NCI-H187 treated with DMSO at 0.1 percent for 48 hours (cell line): ENCODE measurements around the gene FUBP3.

Experiments used
- DNase-seq: peaks from one replicate; lab custom pipeline; 2025; lab: John Stamatoyannopoulos, UW

Gene FUBP3, protein sequence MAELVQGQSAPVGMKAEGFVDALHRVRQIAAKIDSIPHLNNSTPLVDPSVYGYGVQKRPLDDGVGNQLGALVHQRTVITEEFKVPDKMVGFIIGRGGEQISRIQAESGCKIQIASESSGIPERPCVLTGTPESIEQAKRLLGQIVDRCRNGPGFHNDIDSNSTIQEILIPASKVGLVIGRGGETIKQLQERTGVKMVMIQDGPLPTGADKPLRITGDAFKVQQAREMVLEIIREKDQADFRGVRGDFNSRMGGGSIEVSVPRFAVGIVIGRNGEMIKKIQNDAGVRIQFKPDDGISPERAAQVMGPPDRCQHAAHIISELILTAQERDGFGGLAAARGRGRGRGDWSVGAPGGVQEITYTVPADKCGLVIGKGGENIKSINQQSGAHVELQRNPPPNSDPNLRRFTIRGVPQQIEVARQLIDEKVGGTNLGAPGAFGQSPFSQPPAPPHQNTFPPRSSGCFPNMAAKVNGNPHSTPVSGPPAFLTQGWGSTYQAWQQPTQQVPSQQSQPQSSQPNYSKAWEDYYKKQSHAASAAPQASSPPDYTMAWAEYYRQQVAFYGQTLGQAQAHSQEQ

DNA sequence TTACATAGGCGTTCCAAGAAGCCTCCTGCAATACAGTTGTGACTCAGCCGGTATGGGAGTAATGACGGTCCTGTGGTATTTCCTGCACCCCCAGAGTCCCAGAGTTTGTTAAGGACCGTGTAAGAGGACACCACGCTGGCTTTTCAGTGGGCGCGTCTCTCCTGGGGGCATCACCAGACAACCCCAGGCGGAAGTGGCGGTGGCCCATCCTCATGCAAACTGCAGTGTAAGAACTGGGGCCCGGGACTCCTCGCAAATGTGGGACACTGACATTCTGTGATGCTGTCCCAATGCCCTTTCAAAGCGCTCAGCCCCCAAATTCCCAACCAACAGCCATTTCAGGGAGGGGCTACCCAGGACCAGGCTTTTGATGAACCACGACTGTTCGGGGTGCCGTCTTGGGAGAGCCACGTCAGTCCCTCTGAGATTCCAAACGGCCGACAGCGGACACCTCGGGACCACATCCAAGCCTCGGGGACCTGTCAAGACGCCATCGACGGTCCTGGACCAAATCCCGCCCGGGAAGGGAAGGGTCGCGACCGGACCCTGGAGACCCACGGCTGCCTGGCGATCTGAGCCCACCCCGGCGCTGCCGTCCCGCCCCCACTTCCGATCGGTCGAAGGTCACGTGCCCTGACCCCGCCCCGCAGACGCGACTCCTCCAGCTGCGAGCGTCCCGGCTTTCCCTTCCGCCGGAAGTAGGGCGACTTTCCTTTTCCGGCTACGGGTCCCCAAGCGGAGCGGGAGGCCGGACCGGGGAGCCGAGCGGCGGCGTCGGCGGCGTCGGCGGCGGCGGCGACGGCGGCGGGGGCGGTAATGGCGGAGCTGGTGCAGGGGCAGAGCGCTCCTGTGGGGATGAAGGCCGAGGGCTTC, at the start of gene FUBP3:
FUBP3 (plus strand) TSS at position 713 of the 873 bp plus-strand sequence; CDS start at position 817, 104 bp downstream.
- peak; percentile 5 for DNase-seq

DNA sequence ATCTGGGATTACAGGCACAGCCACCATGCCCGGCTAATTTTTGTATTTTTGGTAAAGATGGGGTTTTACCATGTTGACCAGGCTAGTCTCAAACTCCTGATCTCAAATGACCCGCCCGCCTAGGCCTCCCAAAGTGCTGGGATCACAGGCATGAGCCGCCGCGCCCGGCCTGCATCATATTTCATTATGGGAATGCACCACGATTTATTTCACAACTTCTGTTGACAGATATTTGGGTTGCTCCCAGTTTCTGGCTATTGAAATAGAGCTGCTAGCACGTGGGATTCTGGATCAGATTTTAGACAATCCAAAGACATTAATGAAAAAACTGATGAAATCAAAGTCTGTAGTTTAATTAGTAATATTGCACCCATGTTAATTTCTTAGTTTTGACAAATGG, 48.4 kb upstream of the FUBP3 start:
- DNase-seq, result no peak

DNA sequence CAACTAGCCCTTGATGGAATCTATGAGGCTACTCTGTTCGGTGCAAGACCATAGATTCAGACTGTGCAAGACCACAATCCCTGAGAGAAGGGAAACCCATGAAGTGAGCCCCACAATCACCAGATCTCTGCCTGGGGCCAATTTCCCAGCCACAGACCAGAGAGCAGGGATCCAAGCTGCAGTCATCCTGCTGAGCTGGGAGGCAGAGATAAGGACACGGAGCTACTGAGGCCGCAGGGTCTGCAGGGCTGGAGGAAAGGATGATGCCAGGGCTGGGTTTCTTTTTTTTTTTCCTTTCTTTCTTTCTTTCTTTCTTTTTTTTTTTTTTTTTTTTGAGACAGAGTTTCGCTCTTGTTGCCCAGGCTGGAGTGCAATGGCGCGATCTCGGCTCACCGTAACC, 47.7 kb upstream of the FUBP3 start:
- DNase-seq, result no peak

DNA sequence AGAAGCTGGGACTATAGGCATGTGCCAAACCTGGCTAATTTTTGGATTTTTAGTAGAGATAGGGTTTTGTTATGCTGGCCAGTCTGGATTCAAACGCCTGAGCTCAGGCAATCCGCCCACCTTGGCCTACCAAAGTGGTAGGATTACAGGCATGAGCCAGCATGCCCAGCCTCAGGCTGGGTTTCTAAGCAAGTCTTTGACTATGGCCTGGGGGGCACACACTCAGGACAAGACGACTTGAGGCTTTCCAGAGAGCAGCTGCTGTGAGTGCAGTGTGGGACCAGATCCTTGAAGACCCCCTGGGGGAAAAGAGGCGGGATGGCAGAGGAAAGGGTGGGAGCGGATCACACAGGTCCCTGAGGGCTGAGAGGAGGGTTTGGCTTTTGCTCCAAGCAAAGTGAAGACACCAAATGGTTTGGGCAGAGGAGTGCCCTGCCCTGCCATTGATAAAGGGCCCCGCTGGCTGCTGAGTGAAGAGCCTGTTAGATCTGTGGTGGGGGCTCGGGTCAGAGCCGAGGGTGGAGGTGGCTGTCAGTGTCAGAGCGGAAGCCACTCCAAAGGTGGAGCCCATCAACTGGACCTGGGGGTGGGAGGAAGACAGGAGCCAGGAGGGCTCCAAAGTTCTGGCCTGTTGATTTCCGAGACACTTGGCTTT, 46.8 kb upstream of the FUBP3 start:
- no peak for DNase-seq

DNA sequence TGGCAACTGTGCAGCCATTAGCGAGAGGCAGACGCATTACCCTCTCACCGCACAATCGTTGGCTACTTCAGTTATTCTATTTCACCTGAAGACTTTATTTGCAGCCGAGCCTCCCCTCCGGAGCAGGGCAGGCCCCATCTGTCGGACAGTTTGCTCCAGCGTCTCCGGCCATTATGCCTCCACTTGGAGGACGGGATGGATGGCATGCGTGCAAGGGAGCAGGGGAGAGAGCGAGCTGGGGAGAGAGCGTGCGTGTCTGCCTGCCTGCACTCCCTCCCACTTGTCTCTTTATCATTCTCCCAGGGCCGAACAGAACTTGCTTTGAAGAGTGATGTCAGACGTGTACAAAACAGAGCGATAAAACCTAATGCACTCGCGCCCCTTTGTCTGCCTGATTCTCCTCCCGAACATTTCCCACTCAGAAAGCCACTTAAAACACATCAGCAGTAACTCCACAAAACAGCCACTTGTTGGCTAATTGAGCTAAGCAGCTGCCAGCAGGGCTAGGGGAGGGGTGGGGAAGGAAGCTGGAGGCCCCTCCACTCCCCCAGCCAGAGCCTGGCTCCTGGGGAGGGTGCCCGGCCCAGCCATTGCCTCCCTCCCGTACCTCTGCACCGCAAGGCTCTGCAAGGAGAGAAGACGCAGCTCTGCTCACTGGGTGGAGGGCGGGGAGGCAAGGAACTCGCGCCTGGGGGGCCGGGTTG, 43.4 kb upstream of the FUBP3 start:
- peak; percentile 97 for DNase-seq

DNA sequence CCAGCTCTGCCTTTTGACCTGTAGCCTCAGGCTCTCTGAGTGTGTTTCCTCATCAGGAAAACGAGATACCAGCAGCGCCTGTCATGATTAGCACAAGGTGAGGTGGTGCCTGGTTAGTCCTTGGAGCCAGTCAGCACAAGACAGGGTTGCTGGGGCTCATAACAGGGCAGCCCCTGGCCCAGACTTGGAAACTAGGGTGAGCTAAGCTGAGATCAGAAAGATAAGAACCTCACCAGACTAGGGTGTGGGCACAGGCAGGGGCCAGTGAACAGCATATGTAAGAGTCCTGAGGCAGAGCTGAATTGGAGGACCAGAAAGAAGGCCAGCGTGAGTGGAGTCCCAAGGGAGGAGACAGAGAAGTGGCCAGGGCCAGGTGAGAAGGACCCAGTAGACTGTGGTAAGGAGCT, 42.7 kb upstream of the FUBP3 start:
- DNase-seq, result no peak

DNA sequence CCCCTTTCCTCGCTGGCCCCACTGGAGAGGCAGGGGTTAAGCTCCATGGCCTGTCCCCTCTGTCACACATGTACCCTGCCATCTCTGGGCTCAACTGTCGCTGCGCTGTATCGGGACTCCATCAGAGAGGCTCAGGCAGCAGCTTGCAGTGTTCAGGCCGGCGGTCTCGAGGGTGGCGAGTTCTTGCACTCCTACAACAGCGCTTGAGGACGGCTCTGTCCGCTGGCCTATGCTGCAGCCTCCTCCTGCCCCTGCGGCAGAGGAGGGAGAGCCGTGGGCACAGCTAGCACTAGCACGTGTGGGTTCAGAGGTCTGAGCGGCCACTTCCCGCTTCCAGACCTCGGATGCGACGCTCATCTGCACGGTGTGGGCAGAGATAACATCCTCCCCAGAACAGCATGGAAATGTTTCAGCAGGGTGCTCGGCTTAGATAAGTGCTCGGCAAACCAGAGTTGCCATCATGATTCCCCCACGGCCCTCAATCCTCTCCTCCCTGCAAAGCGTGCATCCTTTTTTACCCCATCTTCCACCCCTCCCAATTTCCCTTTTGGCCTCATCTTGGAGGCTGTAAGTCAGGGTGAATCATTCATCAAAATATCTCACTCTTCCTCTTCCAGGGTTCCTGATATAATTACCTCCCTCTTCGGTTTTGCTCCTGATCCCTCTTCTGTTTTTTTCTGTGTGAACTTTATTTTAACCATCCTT, 41.9 kb upstream of the FUBP3 start:
- DNase-seq, result no peak

DNA sequence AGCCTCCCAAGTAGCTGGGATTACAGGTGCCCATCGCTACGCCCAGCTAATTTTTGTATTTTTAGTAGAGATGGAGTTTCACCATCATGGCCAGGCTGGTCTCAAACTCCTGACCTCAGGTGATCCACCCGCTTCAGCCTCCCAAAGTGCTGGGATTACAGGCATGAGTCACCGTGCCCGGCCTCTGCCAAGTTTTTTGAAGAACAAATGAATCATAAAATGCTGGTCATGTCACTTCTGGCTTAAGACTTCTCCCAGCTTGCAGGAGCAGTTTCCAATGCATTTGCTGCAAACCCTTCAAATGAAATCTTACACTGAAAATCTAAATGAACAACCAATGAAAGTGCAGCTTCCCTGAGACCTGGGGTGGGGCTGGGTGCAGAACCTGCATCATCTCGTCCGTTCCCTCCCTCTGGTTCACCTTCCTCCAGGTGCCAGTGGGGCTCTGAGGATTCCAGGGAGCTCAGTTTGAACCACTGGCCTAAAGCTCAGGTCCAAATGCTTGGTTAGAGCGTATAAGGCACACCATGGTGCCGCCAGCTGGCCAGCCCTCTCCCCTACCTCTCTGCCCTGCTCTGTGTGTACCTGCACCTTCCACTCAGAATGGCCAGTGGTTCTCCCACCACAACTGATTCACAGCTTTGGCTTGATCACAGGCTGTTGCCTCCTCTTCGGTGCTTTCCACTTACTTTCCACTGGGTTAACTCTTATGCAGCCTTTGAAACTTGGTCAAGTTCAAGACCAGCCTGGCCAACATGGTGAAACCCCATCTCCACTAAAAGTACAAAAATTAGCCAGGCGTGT, 39.8 kb upstream of the FUBP3 start:
- no peak for DNase-seq

DNA sequence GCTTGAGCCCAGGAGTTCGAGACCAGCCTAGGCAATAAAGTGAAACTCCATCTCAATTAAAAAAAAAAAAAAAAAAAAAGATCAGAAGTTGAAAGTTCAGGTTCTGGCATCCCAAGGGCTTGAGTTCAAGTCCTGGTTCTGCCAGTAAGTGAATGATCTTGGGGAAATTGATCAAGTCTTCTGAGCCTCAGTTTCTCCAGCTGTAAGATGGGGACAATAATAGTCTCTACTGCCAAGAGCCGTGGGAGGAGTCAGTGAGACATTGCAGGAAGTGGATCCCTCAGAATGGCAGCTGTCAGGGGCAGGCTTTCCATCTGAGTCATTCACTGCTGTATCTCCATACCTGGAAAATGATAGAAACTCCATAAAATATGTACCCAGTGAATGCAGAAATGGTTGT, 37.8 kb upstream of the FUBP3 start:
- no peak for DNase-seq

DNA sequence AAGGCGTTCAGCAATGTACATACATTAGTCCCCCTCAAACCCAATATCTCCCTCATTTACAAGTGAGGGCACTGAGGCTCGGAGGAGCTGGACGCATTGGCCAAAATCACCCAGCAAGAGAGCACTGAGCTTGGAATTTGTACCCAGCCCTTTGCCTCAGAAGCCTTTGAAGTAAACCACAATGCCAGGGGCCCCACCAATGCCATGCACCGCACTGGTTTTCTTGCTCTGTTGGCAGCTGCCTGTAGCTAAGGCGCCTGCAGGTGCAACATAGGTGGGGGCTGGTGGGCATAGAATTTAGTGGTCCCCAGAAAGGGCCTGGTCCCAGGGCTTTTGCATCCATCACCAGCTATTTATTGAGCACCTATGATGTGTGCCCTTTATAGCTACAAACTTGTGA, 37.3 kb upstream of the FUBP3 start:
- no peak for DNase-seq

DNA sequence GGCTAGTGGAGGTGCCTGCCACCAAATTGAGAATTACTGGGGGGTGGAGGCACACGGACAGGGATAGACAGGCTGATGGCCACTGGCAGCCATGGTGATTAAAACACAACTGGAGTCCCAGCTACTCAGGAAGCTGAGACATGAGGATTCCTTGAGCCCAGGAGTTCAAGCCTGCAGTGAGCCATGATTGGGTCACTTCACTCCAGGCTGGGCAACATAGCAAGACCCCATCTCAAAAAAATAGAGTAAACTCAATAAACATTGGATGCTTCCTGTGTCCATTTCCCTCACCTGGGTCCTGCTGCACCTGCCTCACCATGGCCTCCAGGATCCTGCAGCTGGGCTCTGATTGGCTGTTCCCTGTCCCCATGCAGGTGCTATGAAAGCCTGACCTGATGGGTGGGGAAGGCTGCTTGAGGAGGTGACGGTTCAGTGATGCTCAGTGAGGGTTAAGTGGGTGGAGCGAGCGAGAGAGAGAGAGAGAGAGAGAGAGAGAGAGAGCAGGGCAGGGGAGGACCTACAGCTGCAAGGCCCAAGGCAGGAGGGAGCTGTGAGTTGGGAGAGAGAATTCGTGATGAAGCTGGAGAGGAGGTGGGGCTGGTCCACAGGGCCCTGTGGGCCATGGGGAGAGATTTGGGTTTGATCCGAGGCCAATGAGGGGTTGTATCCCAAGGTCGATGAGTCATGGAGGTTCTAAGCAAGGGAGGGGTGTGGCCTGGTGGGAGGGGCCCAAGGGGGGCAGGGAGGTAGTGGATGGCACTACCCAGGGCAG, 36.7 kb upstream of the FUBP3 start:
- peak; percentile 60 for DNase-seq

DNA sequence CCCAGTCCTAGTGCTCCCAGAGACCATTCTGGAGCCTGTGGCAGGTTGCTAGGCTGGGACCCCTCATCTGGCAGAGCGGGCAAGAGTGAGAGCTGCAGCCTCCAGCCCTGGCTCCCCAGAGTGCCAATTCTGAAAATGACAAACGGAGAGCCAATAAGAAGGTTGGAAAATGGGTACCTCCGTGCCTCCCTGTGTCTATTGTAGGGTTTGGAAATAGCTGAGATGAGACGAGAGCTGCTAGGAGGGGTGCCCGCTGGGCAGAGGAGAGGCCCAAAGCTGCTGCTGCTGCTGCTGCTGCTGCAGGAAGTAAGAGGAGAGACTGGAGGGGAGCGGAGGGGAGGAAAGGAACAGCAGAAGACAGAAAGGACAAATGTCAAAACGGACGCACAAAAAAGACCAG, 36.0 kb upstream of the FUBP3 start:
- DNase-seq, result no peak

DNA sequence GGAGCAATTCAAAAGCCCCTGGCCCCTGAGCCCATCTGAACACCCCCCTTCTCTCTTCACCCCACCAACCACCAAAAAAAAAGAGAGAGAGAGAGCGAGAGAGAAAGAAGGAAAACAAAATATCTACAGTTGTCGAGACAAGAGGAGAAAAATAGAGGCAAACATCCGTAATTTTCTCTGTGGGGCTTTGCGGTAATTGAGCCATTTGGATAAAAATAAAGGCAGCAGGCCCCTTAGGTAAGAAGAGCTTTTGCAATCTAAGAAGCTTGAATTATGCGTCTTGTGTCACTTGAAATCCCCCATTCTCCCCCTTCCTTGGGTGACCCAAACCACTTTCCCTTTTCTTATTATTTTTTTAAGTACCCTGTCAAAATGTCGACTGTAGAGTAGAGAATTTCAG, 35.5 kb upstream of the FUBP3 start:
- DNase-seq, result no peak

DNA sequence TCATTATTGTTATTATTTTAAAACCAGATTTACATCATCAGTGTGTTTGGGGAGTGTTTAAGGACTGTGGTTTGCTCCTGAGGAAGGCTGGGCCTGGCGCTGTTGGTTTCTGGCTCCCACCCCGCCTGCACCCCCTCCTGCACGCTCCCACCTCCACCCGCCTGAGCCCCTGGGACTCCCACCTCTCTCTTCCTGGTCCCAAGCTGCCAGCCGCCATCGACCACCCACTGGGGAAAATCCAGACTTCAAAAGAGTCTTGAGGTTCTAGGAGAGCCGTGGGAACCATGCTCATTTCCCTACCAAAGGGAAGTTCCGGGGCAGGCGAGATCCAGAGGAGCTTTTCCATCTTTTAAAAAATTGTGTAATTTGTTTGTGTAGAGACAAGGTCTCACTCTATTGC, 35.0 kb upstream of the FUBP3 start:
- DNase-seq, result no peak

DNA sequence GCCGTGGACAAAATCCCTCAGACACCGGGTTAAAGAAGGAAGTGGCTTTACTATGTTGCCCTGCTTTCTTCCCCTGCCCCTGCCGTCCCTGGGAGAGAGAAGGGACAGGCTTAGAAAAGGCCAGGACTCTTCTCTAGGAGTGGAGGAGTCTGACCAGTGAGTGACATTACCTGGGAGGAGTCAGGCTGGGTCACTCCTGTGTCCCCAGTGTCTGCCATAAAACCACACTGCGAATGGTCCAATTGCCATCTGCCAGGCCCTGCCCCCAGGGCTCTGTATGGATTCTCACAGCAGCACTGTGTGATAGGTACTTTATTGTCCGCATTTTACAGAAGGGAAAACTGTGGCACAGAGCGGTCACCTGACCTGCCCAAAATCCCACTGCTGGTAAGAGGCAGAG, 31.3 kb upstream of the FUBP3 start:
- DNase-seq, result no peak

DNA sequence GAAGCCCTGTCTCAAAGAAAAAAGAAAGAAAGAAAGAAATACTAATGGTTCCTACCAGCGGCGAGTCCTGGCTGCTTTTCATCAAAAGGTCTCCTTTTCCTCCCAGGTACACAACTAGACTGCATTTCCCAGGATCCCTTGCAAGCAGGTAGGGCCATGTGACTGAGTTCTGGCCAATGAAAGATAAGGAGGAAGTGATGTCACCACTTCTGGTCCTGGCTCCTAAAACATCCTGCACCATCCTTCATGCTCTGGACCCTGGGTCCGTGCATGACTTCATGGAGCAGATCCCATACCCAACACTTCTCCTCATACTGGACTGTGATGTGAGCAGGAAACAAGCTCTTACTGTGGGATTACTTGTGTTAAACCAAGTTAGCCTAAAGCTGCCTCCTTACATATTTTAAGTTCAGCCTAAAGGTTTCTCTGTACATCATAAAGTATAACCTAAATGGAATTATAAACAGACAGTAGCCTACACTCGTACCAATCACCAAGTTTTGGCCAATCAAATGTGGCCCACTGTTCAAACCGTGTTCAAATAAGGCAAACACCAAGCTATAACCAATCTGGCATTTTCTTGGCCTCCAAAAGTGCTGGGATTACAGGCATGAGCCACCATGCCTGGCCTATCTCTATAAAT, 30.2 kb upstream of the FUBP3 start:
- DNase-seq, result no peak

DNA sequence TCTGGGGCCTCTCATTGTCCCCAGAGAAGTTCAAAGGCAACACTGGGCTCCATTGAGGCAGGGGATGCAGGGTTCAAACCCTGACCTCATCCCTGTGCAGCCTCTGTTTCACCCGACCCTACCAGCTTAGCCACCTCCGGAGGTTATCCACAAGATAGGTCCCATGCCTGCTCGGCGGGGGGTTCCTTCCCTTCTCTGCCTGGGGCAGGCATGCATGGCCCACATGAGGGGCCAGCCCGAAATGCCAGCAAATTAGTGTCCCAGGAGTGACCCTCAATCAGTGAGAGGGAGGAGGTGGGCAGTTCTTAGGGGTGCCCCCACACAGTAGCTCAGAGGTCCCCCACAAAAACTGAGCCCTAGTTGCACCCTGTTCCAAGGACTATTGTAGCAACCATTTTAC, 24.8 kb upstream of the FUBP3 start:
- DNase-seq, result no peak

DNA sequence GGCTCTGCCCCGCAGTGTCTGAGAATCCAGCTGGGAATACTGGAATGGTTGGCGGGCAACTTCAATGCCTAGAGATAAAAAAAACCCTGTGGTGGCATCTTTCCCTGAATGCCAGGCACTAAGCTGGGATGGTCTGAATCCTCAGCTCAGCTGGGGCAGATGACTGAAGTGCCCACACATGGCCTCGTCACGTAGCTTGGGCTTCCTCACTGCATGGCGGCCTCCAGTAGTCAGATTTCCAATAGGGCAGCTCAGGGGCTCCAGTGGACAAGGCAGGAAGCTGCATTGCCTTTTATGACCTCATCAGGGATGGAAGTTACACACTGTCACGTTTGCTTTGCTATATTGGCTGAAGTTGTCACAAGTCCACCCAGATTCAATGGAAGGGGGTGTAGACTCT, 24.3 kb upstream of the FUBP3 start:
- no peak for DNase-seq

DNA sequence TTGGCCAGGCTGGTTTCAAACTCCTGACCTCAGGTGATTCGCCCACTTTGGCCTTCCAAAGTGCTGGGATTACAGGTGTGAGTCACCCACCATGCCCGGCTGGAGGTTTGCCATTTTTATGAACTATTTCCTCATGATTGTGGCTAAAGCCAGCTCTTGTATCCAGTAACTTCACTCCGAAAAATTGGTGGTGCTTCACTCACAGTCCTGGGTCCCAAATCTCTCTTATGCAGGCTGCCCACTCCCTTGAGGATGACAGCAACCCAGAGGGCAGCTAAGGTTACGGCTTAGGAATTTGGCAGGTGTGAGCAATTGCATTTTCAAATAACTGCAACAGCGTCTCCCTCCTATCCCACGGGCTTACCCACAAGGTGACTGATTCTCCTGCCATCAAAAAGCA, 23.4 kb upstream of the FUBP3 start:
- DNase-seq, result no peak
